ENCODE measurements around the gene CYP2D6. TPM values are rescaled to one million over a fixed set of nuclear protein-coding genes. Genes with fewer than 3 reads are reported as not detected.

CYP2D6 gene
- total RNA-seq, 3 donors from 2014 or later: 3.8 to 10.0 (median 4.7) TPM

GRCh38 chr22:42090596-42091454 lies 39.8 kb downstream of the CYP2D6 start, which contains the start of gene NDUFA6:
Gene NDUFA6, minus strand, starts transcription at chr22:42090772. Its CDS starts 28 bp downstream, at chr22:42090744.
- peak within 1 kb of the TSS; percentile 51 for H3K4me3 ChIP-seq
- peak; percentile 82 for TF ChIP-seq CTCF (IDR thresholded peaks at IDR 0.05)
- H3K4me1 ChIP-seq (ENCODE audit: low read depth): peaks cover 8% of the 10 kb centered on the region
- intact Hi-C loops (cut with DNase I, micrococcal nuclease): loop anchor here in 1 of 2 donors (5.0 kb wide), 1 partner anchor 76 kb away; no protein-coding TSS in a partner anchor
- no peaks in the 10 kb centered on the region for H3K36me3 ChIP-seq (ENCODE audit: low read depth)
- H3K9me3 ChIP-seq: no peaks in the 10 kb centered on the region
- DNase-seq: peak; percentile 98 to 99 (median 99)
- peak; percentile 97 for ATAC-seq

GRCh38 chr22:42086051-42086450 lies 44.6 kb downstream of the CYP2D6 start:
- H3K4me1 ChIP-seq (ENCODE audit: low read depth): peaks cover 7% of the 10 kb centered on the region

GRCh38 chr22:42084874-42085273 lies 45.7 kb downstream of the CYP2D6 start:
- no peak overlapping the region for H3K4me3 ChIP-seq
- intact Hi-C loops (cut with DNase I, micrococcal nuclease): no loop called here
- ATAC-seq (no peak), DNase-seq (no peak)
- H3K9me3 ChIP-seq: no peaks in the 10 kb centered on the region
- no peak for TF ChIP-seq CTCF (IDR thresholded peaks at IDR 0.05)
- H3K36me3 ChIP-seq (ENCODE audit: low read depth): no peaks in the 10 kb centered on the region
- peaks cover 11% of the 10 kb centered on the region for H3K4me1 ChIP-seq (ENCODE audit: low read depth)

More at GRCh38 chr22:42086051-42086450, 44.6 kb downstream of the CYP2D6 start:
- TF ChIP-seq CTCF (IDR thresholded peaks at IDR 0.05): no peak
- ATAC-seq: no peak
- intact Hi-C loops (cut with DNase I, micrococcal nuclease): no loop called here
- H3K4me3 ChIP-seq: no peak overlapping the region
- no peaks in the 10 kb centered on the region for H3K9me3 ChIP-seq
- H3K36me3 ChIP-seq (ENCODE audit: low read depth): no peaks in the 10 kb centered on the region
- DNase-seq: no peak

GRCh38 chr22:42083119-42083518 lies 47.5 kb downstream of the CYP2D6 start:
- Histone ChIP-seq H3K36me3 (ENCODE audit: low read depth) (no peaks in the 10 kb centered on the region), H3K4me3 (no peak overlapping the region), H3K9me3 (no peaks in the 10 kb centered on the region), H3K4me1 (ENCODE audit: low read depth) (peaks cover 19% of the 10 kb centered on the region)
- TF ChIP-seq CTCF (IDR thresholded peaks at IDR 0.05): no peak
- DNase-seq (no peak), ATAC-seq (no peak)
- intact Hi-C loops (cut with DNase I, micrococcal nuclease): no loop called here

GRCh38 chr22:42080287-42080686 lies 50.3 kb downstream of the CYP2D6 start:
- H3K4me1 ChIP-seq (ENCODE audit: low read depth): peaks cover 20% of the 10 kb centered on the region

More at GRCh38 chr22:42080287-42080686, 50.3 kb downstream of the CYP2D6 start:
- peak overlapping the region; percentile 33 for H3K4me3 ChIP-seq
- TF ChIP-seq CTCF (IDR thresholded peaks at IDR 0.05): no peak
- no peaks in the 10 kb centered on the region for H3K36me3 ChIP-seq (ENCODE audit: low read depth)
- intact Hi-C loops (cut with DNase I, micrococcal nuclease): no loop called here
- peak in 1 of 3 donors; percentile 67 for DNase-seq
- ATAC-seq: peak; percentile 21
- no peaks in the 10 kb centered on the region for H3K9me3 ChIP-seq
